ENCODE measurements around the gene CCR9. TPM values are rescaled to one million over a fixed set of nuclear protein-coding genes. Genes with fewer than 3 reads are reported as not detected.
"Not testable (repeated sequence)": the region's sequence is repeated elsewhere in the genome, so short reads cannot be mapped to it uniquely, and the experiment has no call there.

CCR9 gene
- total RNA-seq: not detected
- long read RNA-seq: 0 reads

GRCh38 chr3:45885979-45886705, at the start of gene CCR9:
TSS of gene CCR9 (plus strand) at chr3:45886543. CDS start at chr3:45894934, 8,391 bp downstream.
- intact Hi-C loops (cut with micrococcal nuclease): no loop called here
- ATAC-seq (no peak), DNase-seq (no peak)

- ATAC-seq (no peak), DNase-seq (no peak)
- intact Hi-C loops (cut with micrococcal nuclease): no loop called here
These were observed 47.9 kb upstream of the CCR9 start for GRCh38 chr3:45838466-45838865.

- intact Hi-C loops (cut with micrococcal nuclease): no loop called here
- peak; percentile 32 for ATAC-seq
- peak; percentile 35 for DNase-seq
These were observed 45.0 kb upstream of the CCR9 start for GRCh38 chr3:45841420-45841756.

- DNase-seq: peak; percentile 90
- peak; percentile 99 for ATAC-seq
- intact Hi-C loops (cut with micrococcal nuclease): no loop called here
These were observed 44.4 kb upstream of the CCR9 start, which contains the start of gene LZTFL1 for GRCh38 chr3:45841757-45842491. TSS of gene LZTFL1 (minus strand) at chr3:45842119. CDS start at chr3:45841991, 128 bp downstream.

- DNase-seq: no peak
- intact Hi-C loops (cut with micrococcal nuclease): no loop called here
- ATAC-seq: no peak
These were observed 43.3 kb upstream of the CCR9 start for GRCh38 chr3:45842851-45843625.

GRCh38 chr3:45844616-45845015, 41.7 kb upstream of the CCR9 start:
- intact Hi-C loops (cut with micrococcal nuclease): no loop called here
- no peak for DNase-seq
- no peak for ATAC-seq

GRCh38 chr3:45848392-45848791, 38.0 kb upstream of the CCR9 start:
- intact Hi-C loops (cut with micrococcal nuclease): no loop called here
- peak; percentile 71 for ATAC-seq
- DNase-seq: no peak

GRCh38 chr3:45852828-45853227, 33.5 kb upstream of the CCR9 start:
- intact Hi-C loops (cut with micrococcal nuclease): no loop called here
- no peak for DNase-seq
- ATAC-seq: no peak

GRCh38 chr3:45856323-45856722, 30.0 kb upstream of the CCR9 start:
- intact Hi-C loops (cut with micrococcal nuclease); ATAC-seq; DNase-seq: not testable (repeated sequence)

GRCh38 chr3:45857024-45857423, 29.3 kb upstream of the CCR9 start:
- not testable (repeated sequence) for DNase-seq

GRCh38 chr3:45858809-45859543, 27.4 kb upstream of the CCR9 start:
- no peak for DNase-seq
- no peak for ATAC-seq
- intact Hi-C loops (cut with micrococcal nuclease): no loop called here

More at GRCh38 chr3:45857024-45857423, 29.3 kb upstream of the CCR9 start:
- ATAC-seq; intact Hi-C loops (cut with micrococcal nuclease): not testable (repeated sequence)

GRCh38 chr3:45860481-45860880, 25.9 kb upstream of the CCR9 start:
- DNase-seq (no peak), ATAC-seq (no peak)
- intact Hi-C loops (cut with micrococcal nuclease): no loop called here

GRCh38 chr3:45861043-45861719, 25.2 kb upstream of the CCR9 start:
- intact Hi-C loops (cut with micrococcal nuclease): no loop called here
- DNase-seq: no peak
- ATAC-seq: no peak

- DNase-seq (no peak), ATAC-seq (no peak)
- intact Hi-C loops (cut with micrococcal nuclease): no loop called here
These were observed 21.4 kb upstream of the CCR9 start for GRCh38 chr3:45864760-45865519.

- ATAC-seq (no peak), DNase-seq (no peak)
- intact Hi-C loops (cut with micrococcal nuclease): no loop called here
These were observed 20.8 kb upstream of the CCR9 start for GRCh38 chr3:45865563-45865962.

GRCh38 chr3:45868213-45868612, 18.1 kb upstream of the CCR9 start:
- intact Hi-C loops (cut with micrococcal nuclease): no loop called here
- no peak for ATAC-seq
- no peak for DNase-seq

- DNase-seq (no peak), ATAC-seq (no peak)
- intact Hi-C loops (cut with micrococcal nuclease): no loop called here
These were observed 17.7 kb upstream of the CCR9 start for GRCh38 chr3:45868650-45869049.

GRCh38 chr3:45869638-45870037, 16.7 kb upstream of the CCR9 start:
- intact Hi-C loops (cut with micrococcal nuclease): no loop called here
- no peak for DNase-seq
- ATAC-seq: no peak

All from left ventricle myocardium superior (tissue), 1 donor.